GM08714 (cell line): ENCODE measurements around the gene ROCK2.

Experiments used
- H3K4me3 ChIP-seq: fragments of 200-500 bp; sonication (Bioruptor generic); 2 replicates; pipeline ENCODE4 v1.5.1; 2014; ENCODE audit warnings: mild to moderate bottlenecking, low read length, inconsistent platforms
- ZNF274 ChIP-seq: IDR thresholded peaks from 2 replicates; pipeline ENCODE4 v1.6.1; 2012; ENCODE audit warnings: mild to moderate bottlenecking, low read depth, low read length

ROCK2 gene

GRCh38 chr2:11375689-11376027, 31.2 kb upstream of the ROCK2 start:
- H3K4me3 ChIP-seq: no peak overlapping the region
- TF ChIP-seq ZNF274: no peak

- no peak overlapping the region for H3K4me3 ChIP-seq
- TF ChIP-seq ZNF274: no peak
Observed at GRCh38 chr2:11375025-11375688, 30.7 kb upstream of the ROCK2 start.

- no peak for TF ChIP-seq ZNF274
Observed at GRCh38 chr2:11373096-11373495, 28.7 kb upstream of the ROCK2 start.

GRCh38 chr2:11371092-11371937, 26.9 kb upstream of the ROCK2 start:
- no peak for TF ChIP-seq ZNF274
- H3K4me3 ChIP-seq: no peak overlapping the region

More at GRCh38 chr2:11373096-11373495, 28.7 kb upstream of the ROCK2 start:
- H3K4me3 ChIP-seq: no peak overlapping the region

GRCh38 chr2:11370377-11371091, 26.1 kb upstream of the ROCK2 start:
- no peak for TF ChIP-seq ZNF274
- H3K4me3 ChIP-seq: no peak overlapping the region

GRCh38 chr2:11368059-11368572, 23.7 kb upstream of the ROCK2 start:
- no peak for TF ChIP-seq ZNF274
- H3K4me3 ChIP-seq: no peak overlapping the region

GRCh38 chr2:11367170-11367730, 22.8 kb upstream of the ROCK2 start:
- TF ChIP-seq ZNF274: no peak
- H3K4me3 ChIP-seq: no peak overlapping the region

GRCh38 chr2:11366326-11366741, 21.9 kb upstream of the ROCK2 start:
- H3K4me3 ChIP-seq: no peak overlapping the region
- TF ChIP-seq ZNF274: no peak

- no peak for TF ChIP-seq ZNF274
- H3K4me3 ChIP-seq: no peak overlapping the region
Observed at GRCh38 chr2:11365096-11365879, 20.9 kb upstream of the ROCK2 start.

GRCh38 chr2:11364565-11364887, 20.1 kb upstream of the ROCK2 start:
- TF ChIP-seq ZNF274: no peak
- H3K4me3 ChIP-seq: no peak overlapping the region

- H3K4me3 ChIP-seq: no peak overlapping the region
- TF ChIP-seq ZNF274: no peak
Observed at GRCh38 chr2:11363868-11364564, 19.6 kb upstream of the ROCK2 start.

GRCh38 chr2:11359865-11360264, 15.4 kb upstream of the ROCK2 start:
- no peak overlapping the region for H3K4me3 ChIP-seq
- TF ChIP-seq ZNF274: no peak

- TF ChIP-seq ZNF274: no peak
- no peak overlapping the region for H3K4me3 ChIP-seq
Observed at GRCh38 chr2:11357428-11357972, 13.1 kb upstream of the ROCK2 start.
